ENCODE measurements around the gene TBC1D5. TPM values are rescaled to one million over a fixed set of nuclear protein-coding genes. Genes with fewer than 3 reads are reported as not detected.

TBC1D5 gene
- total RNA-seq, 3 donors from 2014 or later = 33.1 to 56.1 (median 44.1) TPM

- Histone ChIP-seq H3K4me3 (no peak overlapping the region), H3K4me1 (ENCODE audit: low read depth) (no peaks in the 10 kb centered on the region), H3K9me3 (no peaks in the 10 kb centered on the region), H3K36me3 (ENCODE audit: low read depth) (no peaks in the 10 kb centered on the region)
- DNase-seq (peak in 1 of 3 donors; percentile 73), ATAC-seq (peak; percentile 82)
- no peak for TF ChIP-seq CTCF (IDR thresholded peaks at IDR 0.05)
- intact Hi-C loops (cut with DNase I, micrococcal nuclease) = loop anchor here in 1 of 2 donors (10.0 kb wide), 2 partner anchors 100 to 190 kb away; partner anchors contain the start of gene TBC1D5
Observed at GRCh38 chr3:17645074-17645698, 97.2 kb downstream of the TBC1D5 start.

- no peak overlapping the region for H3K4me3 ChIP-seq
- no peak for TF ChIP-seq CTCF (IDR thresholded peaks at IDR 0.05)
- no peaks in the 10 kb centered on the region for H3K4me1 ChIP-seq (ENCODE audit: low read depth)
- H3K36me3 ChIP-seq (ENCODE audit: low read depth) = no peaks in the 10 kb centered on the region
- no peak for ATAC-seq
- H3K9me3 ChIP-seq = no peaks in the 10 kb centered on the region
- no peak for DNase-seq
- intact Hi-C loops (cut with DNase I, micrococcal nuclease) = loop anchor here in 1 of 2 donors (10.0 kb wide), 2 partner anchors 101 to 191 kb away; partner anchors contain the start of gene TBC1D5
Observed at GRCh38 chr3:17643691-17644090, 98.7 kb downstream of the TBC1D5 start.

- intact Hi-C loops (cut with DNase I, micrococcal nuclease) = loop anchor here in 1 of 2 donors (10.0 kb wide), 2 partner anchors 102 to 192 kb away; partner anchors contain the start of gene TBC1D5
- H3K36me3 ChIP-seq (ENCODE audit: low read depth) = no peaks in the 10 kb centered on the region
- TF ChIP-seq CTCF (IDR thresholded peaks at IDR 0.05) = no peak
- no peak overlapping the region for H3K4me3 ChIP-seq
- ATAC-seq (no peak), DNase-seq (no peak)
- no peaks in the 10 kb centered on the region for H3K9me3 ChIP-seq
- no peaks in the 10 kb centered on the region for H3K4me1 ChIP-seq (ENCODE audit: low read depth)
Observed at GRCh38 chr3:17642474-17642873, 100.0 kb downstream of the TBC1D5 start.

- ATAC-seq (no peak), DNase-seq (no peak)
- Histone ChIP-seq H3K4me1 (ENCODE audit: low read depth) (no peaks in the 10 kb centered on the region), H3K36me3 (ENCODE audit: low read depth) (no peaks in the 10 kb centered on the region), H3K9me3 (no peaks in the 10 kb centered on the region), H3K4me3 (no peak overlapping the region)
- intact Hi-C loops (cut with DNase I, micrococcal nuclease) = loop anchor here in 1 of 2 donors (10.0 kb wide), 2 partner anchors 104 to 194 kb away; partner anchors contain the start of gene TBC1D5
- no peak for TF ChIP-seq CTCF (IDR thresholded peaks at IDR 0.05)
Observed at GRCh38 chr3:17640466-17640865, 102.0 kb downstream of the TBC1D5 start.

GRCh38 chr3:17639765-17640164 lies 102.7 kb downstream of the TBC1D5 start:
- Histone ChIP-seq H3K4me3 (no peak overlapping the region), H3K9me3 (no peaks in the 10 kb centered on the region), H3K36me3 (ENCODE audit: low read depth) (no peaks in the 10 kb centered on the region), H3K4me1 (ENCODE audit: low read depth) (no peaks in the 10 kb centered on the region)
- no peak for ATAC-seq
- no peak for DNase-seq
- TF ChIP-seq CTCF (IDR thresholded peaks at IDR 0.05) = no peak
- intact Hi-C loops (cut with DNase I, micrococcal nuclease) = loop anchor here in 1 of 2 donors (10.0 kb wide), 2 partner anchors 105 to 195 kb away; partner anchors contain the start of gene TBC1D5

Data from mucosa of descending colon (tissue), 3 donors.